Neutrophil (primary cell): ENCODE data around the gene MYBPH.
A peak's percentile ranks its signal among the peaks of the same experiment; 100 is the strongest.

Experiments
- H3K27ac ChIP-seq: fragments of 200-600 bp; sonication (generic); 2 replicates; pipeline ENCODE4 v1.5.1; 2016; ENCODE audit warnings: mild to moderate bottlenecking, moderate library complexity
- H3K27me3 ChIP-seq: fragments of 200-600 bp; sonication (generic); 2 replicates; pipeline ENCODE4 v1.6.0; 2016; ENCODE audit warnings: mild to moderate bottlenecking
- H3K36me3 ChIP-seq: fragments of 200-600 bp; sonication (generic); 2 replicates; pipeline ENCODE4 v1.5.1; 2017
- H3K4me1 ChIP-seq, 2 experiments: fragments of 200-600 bp in 1 of 2; sonication (generic) in 1 of 2; 1 replicate in 1 of 2; 2 replicates in 1 of 2; pipeline versions ENCODE4 v1.5.1 to v1.6.1; 2013 to 2016; ENCODE audit warnings: low read depth in 1 of 2, low read length in 1 of 2, mild to moderate bottlenecking in 1 of 2, moderate library complexity in 1 of 2; ENCODE audit not compliant: control insufficient read depth in 1 of 2, insufficient read depth in 1 of 2
- H3K4me3 ChIP-seq, 2 experiments: fragments of 200-600 bp in 1 of 2; sonication (generic) in 1 of 2; 1 replicate in 1 of 2; 2 replicates in 1 of 2; pipeline ENCODE4 v1.5.1; 2013 to 2016; ENCODE audit warnings: low read depth in 1 of 2, low read length in 1 of 2, mild to moderate bottlenecking in 1 of 2, moderate library complexity in 1 of 2
- H3K9me3 ChIP-seq: fragments of 200-600 bp; sonication (generic); 2 replicates; pipeline ENCODE4 v1.5.1; 2016
- TF ChIP-seq, protein P1 (sequence below): fragments of 200-600 bp; sonication (generic); IDR thresholded peaks from 2 replicates; pipeline ENCODE4 v1.5.1; 2016; ENCODE audit warnings: antibody characterized with exemption

The MYBPH gene, protein sequence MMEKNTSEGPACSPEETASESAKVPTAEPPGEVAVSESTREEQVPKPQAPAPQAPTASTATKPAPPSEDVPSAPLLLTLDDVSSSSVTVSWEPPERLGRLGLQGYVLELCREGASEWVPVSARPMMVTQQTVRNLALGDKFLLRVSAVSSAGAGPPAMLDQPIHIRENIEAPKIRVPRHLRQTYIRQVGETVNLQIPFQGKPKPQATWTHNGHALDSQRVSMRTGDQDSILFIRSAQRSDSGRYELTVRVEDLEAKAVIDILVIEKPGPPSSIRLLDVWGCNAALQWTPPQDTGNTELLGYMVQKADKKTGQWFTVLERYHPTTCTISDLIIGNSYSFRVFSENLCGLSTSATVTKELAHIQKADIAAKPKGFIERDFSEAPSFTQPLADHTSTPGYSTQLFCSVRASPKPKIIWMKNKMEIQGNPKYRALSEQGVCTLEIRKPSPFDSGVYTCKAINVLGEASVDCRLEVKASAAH

DNA sequence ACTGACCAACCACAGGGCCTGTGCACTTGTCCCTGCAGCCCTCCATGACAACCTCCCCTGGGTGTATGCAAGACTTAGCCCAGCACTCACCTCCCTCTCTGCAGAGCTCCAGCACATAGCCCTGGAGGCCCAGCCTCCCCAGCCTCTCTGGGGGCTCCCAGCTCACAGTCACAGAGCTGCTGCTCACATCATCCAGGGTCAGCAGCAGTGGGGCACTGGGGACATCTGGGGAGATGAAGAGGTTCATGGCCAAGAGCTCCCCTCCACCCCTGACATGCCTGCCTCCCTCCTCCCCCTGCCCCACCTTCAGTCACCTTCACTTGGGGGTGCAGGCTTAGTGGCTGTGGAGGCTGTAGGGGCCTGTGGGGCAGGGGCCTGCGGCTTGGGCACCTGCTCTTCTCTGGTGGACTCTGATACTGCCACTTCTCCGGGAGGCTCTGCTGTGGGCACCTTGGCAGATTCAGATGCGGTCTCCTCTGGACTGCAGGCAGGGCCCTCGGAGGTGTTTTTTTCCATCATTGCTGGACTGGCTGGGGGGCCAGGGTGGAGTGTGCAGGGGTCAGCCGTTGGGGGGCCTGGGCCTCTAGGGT, at the start of gene MYBPH:
TSS of gene MYBPH (minus strand) at position 590 of the 590 bp plus-strand sequence. CDS start at position 519, 71 bp downstream.
- Histone ChIP-seq H3K36me3 (peaks cover 35% of the 10 kb centered on the region), H3K4me1 (peaks cover 20 to 26% of the 10 kb centered on the region in 2 experiments), H3K27ac (peak within 1 kb of the TSS; percentile 95), H3K9me3 (no peaks in the 10 kb centered on the region), H3K27me3 (no peaks in the 10 kb centered on the region), H3K4me3 (no peak within 1 kb of the TSS)
- TF ChIP-seq, protein P1, sequence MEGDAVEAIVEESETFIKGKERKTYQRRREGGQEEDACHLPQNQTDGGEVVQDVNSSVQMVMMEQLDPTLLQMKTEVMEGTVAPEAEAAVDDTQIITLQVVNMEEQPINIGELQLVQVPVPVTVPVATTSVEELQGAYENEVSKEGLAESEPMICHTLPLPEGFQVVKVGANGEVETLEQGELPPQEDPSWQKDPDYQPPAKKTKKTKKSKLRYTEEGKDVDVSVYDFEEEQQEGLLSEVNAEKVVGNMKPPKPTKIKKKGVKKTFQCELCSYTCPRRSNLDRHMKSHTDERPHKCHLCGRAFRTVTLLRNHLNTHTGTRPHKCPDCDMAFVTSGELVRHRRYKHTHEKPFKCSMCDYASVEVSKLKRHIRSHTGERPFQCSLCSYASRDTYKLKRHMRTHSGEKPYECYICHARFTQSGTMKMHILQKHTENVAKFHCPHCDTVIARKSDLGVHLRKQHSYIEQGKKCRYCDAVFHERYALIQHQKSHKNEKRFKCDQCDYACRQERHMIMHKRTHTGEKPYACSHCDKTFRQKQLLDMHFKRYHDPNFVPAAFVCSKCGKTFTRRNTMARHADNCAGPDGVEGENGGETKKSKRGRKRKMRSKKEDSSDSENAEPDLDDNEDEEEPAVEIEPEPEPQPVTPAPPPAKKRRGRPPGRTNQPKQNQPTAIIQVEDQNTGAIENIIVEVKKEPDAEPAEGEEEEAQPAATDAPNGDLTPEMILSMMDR, result no peak

DNA sequence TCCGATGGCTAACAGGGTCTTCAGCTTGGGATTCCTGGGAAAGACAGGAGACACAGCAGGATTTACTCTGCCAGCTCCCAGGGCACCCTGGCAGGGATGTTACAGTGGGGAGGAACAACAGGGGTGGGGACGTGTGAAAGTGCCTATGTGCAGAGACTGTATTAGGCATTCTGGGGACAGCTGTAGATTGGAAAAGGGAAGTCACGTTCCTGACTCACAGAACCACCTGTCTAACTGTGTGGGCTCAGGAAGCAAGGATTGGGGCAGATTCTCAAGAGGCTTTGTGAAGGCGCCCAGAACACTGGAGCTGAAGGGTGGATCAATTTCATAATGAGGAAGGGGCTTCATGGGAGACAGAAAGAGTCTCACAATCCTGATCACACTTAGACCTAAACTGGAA, 49.4 kb upstream of the MYBPH start:
- TF ChIP-seq, protein P1, result no peak
- peaks cover 77 to 78% of the 10 kb centered on the region in 2 experiments for H3K4me1 ChIP-seq
- H3K27ac ChIP-seq, result peak overlapping the region; percentile 32
- H3K4me3 ChIP-seq, result no peak overlapping the region
- H3K36me3 ChIP-seq, result peaks cover 3% of the 10 kb centered on the region
- no peaks in the 10 kb centered on the region for H3K27me3 ChIP-seq
- no peaks in the 10 kb centered on the region for H3K9me3 ChIP-seq

DNA sequence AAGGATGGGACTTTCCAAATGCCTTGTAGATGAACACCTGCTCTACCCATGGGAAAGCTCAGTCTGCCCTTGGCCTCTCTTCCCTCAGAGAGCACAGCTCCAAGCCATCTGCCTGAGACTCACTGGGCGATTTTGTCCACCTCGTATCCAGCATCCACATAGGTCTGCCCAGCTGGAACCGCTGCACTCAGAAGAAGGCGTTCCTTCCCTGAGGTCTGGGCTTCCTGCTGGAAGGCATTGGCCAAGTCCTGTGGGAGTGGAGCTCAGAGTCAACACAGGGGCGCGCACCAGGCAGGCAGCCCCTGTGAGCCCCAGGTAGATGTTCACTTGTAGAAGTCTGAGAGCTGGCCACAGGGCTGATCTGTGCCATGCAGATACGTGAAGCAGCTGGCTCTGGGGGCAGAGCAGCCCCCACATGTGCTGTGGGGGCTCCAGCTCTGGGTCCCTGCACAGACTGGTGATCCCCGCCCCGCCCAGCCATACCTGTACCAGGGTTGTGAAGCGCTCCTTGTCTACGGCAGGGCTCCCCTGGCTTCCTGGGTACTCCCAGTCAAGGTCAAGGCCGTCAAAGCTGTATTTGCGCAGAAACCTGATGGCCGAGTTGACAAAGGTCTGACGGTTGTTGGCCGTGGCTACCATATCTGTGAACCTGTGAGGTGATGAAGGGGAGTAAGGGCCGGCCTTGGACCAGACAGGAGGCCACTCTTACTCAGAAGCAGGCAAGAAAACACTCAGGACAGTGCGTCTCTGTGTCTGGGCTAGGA, 47.6 kb upstream of the MYBPH start:
- peaks cover 3% of the 10 kb centered on the region for H3K36me3 ChIP-seq
- no peaks in the 10 kb centered on the region for H3K9me3 ChIP-seq
- H3K27ac ChIP-seq, result no peak overlapping the region
- no peak overlapping the region for H3K4me3 ChIP-seq
- TF ChIP-seq, protein P1, result no peak
- peaks cover 72 to 76% of the 10 kb centered on the region in 2 experiments for H3K4me1 ChIP-seq
- H3K27me3 ChIP-seq, result no peaks in the 10 kb centered on the region

DNA sequence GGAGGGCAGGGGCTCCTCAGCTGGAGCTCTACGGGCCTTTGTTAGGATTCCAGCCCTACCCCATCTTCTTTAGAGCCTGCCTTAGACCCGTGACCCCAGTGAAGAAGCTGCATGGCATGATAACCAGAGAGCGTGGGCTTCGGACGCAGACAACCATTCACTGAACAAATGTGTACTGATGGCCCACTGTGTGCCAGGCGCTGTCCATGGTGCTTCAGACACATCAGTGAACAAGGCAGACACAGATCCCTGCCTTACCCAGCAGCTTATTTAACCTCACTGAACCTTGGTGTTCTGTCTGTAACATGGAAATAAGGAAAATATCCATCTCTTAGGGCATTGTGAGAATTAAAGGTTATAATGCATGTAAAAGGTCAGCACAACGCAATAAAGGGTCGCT, 44.3 kb upstream of the MYBPH start:
- H3K4me1 ChIP-seq, result peaks cover 72 to 76% of the 10 kb centered on the region in 2 experiments
- H3K36me3 ChIP-seq, result peaks cover 3% of the 10 kb centered on the region
- TF ChIP-seq, protein P1, result no peak
- no peaks in the 10 kb centered on the region for H3K27me3 ChIP-seq
- no peaks in the 10 kb centered on the region for H3K9me3 ChIP-seq
- H3K27ac ChIP-seq, result no peak overlapping the region
- no peak overlapping the region for H3K4me3 ChIP-seq

DNA sequence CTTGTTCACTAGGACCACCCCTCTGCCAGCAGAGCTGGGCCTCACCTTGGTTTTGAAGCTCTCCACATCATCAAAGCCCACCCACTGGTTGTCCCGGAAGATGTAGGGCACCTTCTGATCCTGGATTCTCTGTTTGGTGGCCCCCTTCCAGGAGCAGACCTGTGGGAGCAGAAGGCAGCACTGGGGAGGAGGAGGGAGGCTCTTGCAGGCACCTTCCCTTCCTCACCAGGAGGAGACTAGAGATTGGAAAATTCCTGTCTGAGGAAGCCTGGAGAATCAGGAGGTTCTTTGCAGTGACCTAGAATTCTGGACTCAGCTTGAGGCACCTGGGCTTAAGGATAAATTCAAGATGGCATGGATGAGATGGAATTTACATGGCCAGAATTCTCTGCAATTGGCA, 43.5 kb upstream of the MYBPH start:
- peak overlapping the region; percentile 85 for H3K27ac ChIP-seq
- TF ChIP-seq, protein P1, result no peak
- no peaks in the 10 kb centered on the region for H3K27me3 ChIP-seq
- H3K9me3 ChIP-seq, result no peaks in the 10 kb centered on the region
- no peak overlapping the region for H3K4me3 ChIP-seq
- H3K4me1 ChIP-seq, result peaks cover 72 to 77% of the 10 kb centered on the region in 2 experiments
- peaks cover 3% of the 10 kb centered on the region for H3K36me3 ChIP-seq
